Measurements from ENCODE around the gene DNAJC17.

DNA sequence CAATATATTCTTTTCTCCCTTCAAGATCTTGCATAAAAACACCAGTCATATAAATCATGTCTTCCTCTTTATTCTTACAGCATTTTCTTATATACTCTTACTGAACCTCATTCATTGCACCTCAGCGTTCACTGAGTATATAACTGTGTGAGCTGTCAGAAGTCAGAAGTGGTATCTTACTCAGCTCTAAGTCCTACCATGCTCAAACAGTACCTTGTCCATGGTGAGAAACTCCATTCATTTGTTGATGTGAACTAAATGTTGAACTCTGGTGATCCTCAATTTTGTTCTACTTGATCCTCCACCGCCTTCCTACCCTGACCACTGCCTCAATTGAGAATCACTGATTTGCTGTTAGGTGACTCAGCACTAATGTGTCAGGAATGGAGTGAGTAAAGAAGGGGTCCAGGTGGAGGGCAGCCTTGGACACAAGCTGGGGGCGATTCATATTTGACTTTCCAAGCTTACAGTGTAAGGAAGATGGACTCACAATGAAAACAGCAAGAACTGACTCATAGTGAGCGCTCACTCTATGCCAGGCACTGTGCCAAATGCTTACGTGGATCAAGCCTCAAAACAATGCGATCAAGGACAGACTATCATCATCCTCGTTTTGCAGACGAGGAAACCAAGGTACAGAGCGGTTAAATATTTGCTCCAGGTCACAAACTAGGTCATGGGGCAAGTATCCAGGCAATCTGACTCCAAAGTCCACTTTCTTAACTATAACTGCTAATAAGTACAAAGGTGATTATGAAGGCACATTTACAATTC is 13.9 kb downstream of the DNAJC17 start:
- no peak for TF ChIP-seq RAD21 (conservative IDR thresholded peaks at IDR 0.05 in 1 of 2, IDR thresholded peaks at IDR 0.05 in 1 of 2)
- TF ChIP-seq, protein P1, sequence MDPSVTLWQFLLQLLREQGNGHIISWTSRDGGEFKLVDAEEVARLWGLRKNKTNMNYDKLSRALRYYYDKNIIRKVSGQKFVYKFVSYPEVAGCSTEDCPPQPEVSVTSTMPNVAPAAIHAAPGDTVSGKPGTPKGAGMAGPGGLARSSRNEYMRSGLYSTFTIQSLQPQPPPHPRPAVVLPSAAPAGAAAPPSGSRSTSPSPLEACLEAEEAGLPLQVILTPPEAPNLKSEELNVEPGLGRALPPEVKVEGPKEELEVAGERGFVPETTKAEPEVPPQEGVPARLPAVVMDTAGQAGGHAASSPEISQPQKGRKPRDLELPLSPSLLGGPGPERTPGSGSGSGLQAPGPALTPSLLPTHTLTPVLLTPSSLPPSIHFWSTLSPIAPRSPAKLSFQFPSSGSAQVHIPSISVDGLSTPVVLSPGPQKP (IDR thresholded peaks at IDR 0.05; ENCODE audit: low read depth, low read length): no peak
- TF ChIP-seq, protein P2, sequence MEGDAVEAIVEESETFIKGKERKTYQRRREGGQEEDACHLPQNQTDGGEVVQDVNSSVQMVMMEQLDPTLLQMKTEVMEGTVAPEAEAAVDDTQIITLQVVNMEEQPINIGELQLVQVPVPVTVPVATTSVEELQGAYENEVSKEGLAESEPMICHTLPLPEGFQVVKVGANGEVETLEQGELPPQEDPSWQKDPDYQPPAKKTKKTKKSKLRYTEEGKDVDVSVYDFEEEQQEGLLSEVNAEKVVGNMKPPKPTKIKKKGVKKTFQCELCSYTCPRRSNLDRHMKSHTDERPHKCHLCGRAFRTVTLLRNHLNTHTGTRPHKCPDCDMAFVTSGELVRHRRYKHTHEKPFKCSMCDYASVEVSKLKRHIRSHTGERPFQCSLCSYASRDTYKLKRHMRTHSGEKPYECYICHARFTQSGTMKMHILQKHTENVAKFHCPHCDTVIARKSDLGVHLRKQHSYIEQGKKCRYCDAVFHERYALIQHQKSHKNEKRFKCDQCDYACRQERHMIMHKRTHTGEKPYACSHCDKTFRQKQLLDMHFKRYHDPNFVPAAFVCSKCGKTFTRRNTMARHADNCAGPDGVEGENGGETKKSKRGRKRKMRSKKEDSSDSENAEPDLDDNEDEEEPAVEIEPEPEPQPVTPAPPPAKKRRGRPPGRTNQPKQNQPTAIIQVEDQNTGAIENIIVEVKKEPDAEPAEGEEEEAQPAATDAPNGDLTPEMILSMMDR (IDR thresholded peaks at IDR 0.05): no peak
- TF ChIP-seq, protein P3, sequence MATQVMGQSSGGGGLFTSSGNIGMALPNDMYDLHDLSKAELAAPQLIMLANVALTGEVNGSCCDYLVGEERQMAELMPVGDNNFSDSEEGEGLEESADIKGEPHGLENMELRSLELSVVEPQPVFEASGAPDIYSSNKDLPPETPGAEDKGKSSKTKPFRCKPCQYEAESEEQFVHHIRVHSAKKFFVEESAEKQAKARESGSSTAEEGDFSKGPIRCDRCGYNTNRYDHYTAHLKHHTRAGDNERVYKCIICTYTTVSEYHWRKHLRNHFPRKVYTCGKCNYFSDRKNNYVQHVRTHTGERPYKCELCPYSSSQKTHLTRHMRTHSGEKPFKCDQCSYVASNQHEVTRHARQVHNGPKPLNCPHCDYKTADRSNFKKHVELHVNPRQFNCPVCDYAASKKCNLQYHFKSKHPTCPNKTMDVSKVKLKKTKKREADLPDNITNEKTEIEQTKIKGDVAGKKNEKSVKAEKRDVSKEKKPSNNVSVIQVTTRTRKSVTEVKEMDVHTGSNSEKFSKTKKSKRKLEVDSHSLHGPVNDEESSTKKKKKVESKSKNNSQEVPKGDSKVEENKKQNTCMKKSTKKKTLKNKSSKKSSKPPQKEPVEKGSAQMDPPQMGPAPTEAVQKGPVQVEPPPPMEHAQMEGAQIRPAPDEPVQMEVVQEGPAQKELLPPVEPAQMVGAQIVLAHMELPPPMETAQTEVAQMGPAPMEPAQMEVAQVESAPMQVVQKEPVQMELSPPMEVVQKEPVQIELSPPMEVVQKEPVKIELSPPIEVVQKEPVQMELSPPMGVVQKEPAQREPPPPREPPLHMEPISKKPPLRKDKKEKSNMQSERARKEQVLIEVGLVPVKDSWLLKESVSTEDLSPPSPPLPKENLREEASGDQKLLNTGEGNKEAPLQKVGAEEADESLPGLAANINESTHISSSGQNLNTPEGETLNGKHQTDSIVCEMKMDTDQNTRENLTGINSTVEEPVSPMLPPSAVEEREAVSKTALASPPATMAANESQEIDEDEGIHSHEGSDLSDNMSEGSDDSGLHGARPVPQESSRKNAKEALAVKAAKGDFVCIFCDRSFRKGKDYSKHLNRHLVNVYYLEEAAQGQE (IDR thresholded peaks at IDR 0.05): no peak

Measured in A549 (cell line).